ENCODE measurements around the gene H3-3A.

DNA sequence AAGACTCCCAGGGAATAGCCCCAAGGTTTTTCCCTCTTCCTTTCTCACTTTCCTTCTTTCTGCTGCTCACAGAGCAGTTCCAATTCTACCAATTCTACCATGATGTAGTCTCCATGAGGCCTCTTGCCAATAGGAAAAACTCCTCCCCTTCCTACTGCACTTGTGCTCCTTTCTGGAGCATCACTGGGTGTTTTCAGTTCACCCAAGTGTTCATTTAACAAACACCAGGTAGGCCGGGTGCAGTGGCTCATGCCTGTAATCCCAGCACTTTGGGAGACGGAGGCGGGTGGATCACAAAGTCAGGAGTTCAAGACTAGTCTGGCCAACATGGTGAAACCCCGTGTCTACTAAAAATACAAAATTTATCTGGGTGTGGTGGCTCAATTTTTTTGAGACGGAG, 26.6 kb upstream of the H3-3A start:
- TF ChIP-seq GATA3 (IDR thresholded peaks at IDR 0.05; ENCODE audit: low read depth, low read length), result no peak
- no peak for TF ChIP-seq GATA2 (IDR thresholded peaks at IDR 0.05; ENCODE audit: low read depth, low read length)

Data from SH-SY5Y (cell line).